ENCODE results near the gene MANBA.
A peak's percentile ranks its signal among the peaks of the same experiment; 100 is the strongest.

Gene MANBA

GRCh38 chr4:102760645-102761295 is at the start of gene MANBA:
TSS of gene MANBA (minus strand) at chr4:102760968. CDS start at chr4:102760894, 74 bp downstream.
- DNase-seq, result peak; percentile 33 to 88 (median 74)

GRCh38 chr4:102809691-102810090 is 48.9 kb upstream of the MANBA start:
- no peak for DNase-seq

- DNase-seq, result no peak
Observed at GRCh38 chr4:102809190-102809589, 48.4 kb upstream of the MANBA start.

GRCh38 chr4:102808009-102808408 is 47.2 kb upstream of the MANBA start:
- DNase-seq, result no peak

GRCh38 chr4:102807345-102807744 is 46.6 kb upstream of the MANBA start:
- no peak for DNase-seq

- no peak for DNase-seq
Observed at GRCh38 chr4:102799816-102800215, 39.0 kb upstream of the MANBA start.

- no peak for DNase-seq
Observed at GRCh38 chr4:102794999-102795398, 34.2 kb upstream of the MANBA start.

- DNase-seq, result no peak
Observed at GRCh38 chr4:102792361-102792936, 31.7 kb upstream of the MANBA start.

- no peak for DNase-seq
Observed at GRCh38 chr4:102791318-102791835, 30.6 kb upstream of the MANBA start.

GRCh38 chr4:102789317-102789717 is 28.5 kb upstream of the MANBA start:
- no peak for DNase-seq

- DNase-seq, result no peak
Observed at GRCh38 chr4:102787944-102788343, 27.2 kb upstream of the MANBA start.

- no peak for DNase-seq
Observed at GRCh38 chr4:102787096-102787881, 26.5 kb upstream of the MANBA start.

- no peak for DNase-seq
Observed at GRCh38 chr4:102786279-102786678, 25.5 kb upstream of the MANBA start.

- DNase-seq, result no peak
Observed at GRCh38 chr4:102783006-102783405, 22.2 kb upstream of the MANBA start.

- no peak for DNase-seq
Observed at GRCh38 chr4:102781570-102781969, 20.8 kb upstream of the MANBA start.

GRCh38 chr4:102780476-102781144 is 19.8 kb upstream of the MANBA start:
- no peak for DNase-seq

GRCh38 chr4:102779204-102779603 is 18.4 kb upstream of the MANBA start:
- no peak for DNase-seq

GRCh38 chr4:102778720-102779119 is 18.0 kb upstream of the MANBA start:
- peak in 1 of 51 donors; percentile 3 for DNase-seq

- no peak for DNase-seq
Observed at GRCh38 chr4:102775805-102776204, 15.0 kb upstream of the MANBA start.

- no peak for DNase-seq
Observed at GRCh38 chr4:102774254-102774653, 13.5 kb upstream of the MANBA start.

- no peak for DNase-seq
Observed at GRCh38 chr4:102772738-102773340, 12.1 kb upstream of the MANBA start.
